HG03342 (cell line): ENCODE results near the gene CNGA2.

Experiments
- ATAC-seq: cut with Tn5 transposase; IDR thresholded peaks from one replicate; pipeline ENCODE4 v1.9.1; 2021; ENCODE audit warnings: mild to moderate bottlenecking, moderate library complexity; ENCODE audit not compliant: unreplicated experiment

Gene CNGA2

GRCh38 chrX:151793886-151794285, 59.3 kb downstream of the CNGA2 start:
- ATAC-seq, result no peak
